Neural progenitor cell (in vitro differentiated cells): ENCODE measurements around the gene GCAT. TPM values are rescaled to one million over a fixed set of nuclear protein-coding genes. Genes with fewer than 3 reads are reported as not detected.
A peak's percentile ranks its signal among the peaks of the same experiment; 100 is the strongest.

Experiments used
- DNase-seq: peaks from one replicate; pipeline ENCODE4 v3.0.0-alpha.2; 2016; ENCODE audit warnings: low spot score
- H2AFZ ChIP-seq: fragments of 200-600 bp; sonication (generic); replicated peaks from 2 replicates; pipeline ENCODE4 v1.6.1; 2016; ENCODE audit warnings: antibody characterized with exemption
- H3F3A ChIP-seq: fragments of 200-600 bp; sonication (generic); 2 replicates; pipeline ENCODE4 v1.6.1; 2016; ENCODE audit warnings: antibody characterized with exemption, low read depth
- H3K27ac ChIP-seq: fragments of 200-600 bp; sonication (generic); 2 replicates; pipeline ENCODE4 v1.5.1; 2016; ENCODE audit warnings: mild to moderate bottlenecking
- H3K27me3 ChIP-seq: fragments of 200-600 bp; sonication (generic); 2 replicates; pipeline ENCODE4 v1.6.1; 2016; ENCODE audit warnings: mild to moderate bottlenecking, moderate library complexity
- H3K36me3 ChIP-seq: fragments of 200-600 bp; sonication (generic); 2 replicates; pipeline ENCODE4 v1.5.1; 2016
- H3K4me1 ChIP-seq: fragments of 200-600 bp; sonication (generic); 2 replicates; pipeline ENCODE4 v1.6.1; 2016; ENCODE audit warnings: mixed run types
- H3K4me2 ChIP-seq: fragments of 200-600 bp; sonication (generic); 2 replicates; pipeline ENCODE4 v1.6.1; 2016
- H3K4me3 ChIP-seq: fragments of 200-600 bp; sonication (generic); 2 replicates; pipeline ENCODE4 v1.5.1; 2016
- H3K79me2 ChIP-seq: fragments of 200-600 bp; sonication (generic); 2 replicates; pipeline ENCODE4 v1.6.1; 2016; ENCODE audit warnings: low read depth
- H3K9ac ChIP-seq: fragments of 200-600 bp; sonication (generic); 2 replicates; pipeline ENCODE4 v1.6.1; 2016
- H3K9me3 ChIP-seq: fragments of 200-600 bp; sonication (generic); 2 replicates; pipeline ENCODE4 v1.5.1; 2016; ENCODE audit warnings: low read depth
- H4K20me1 ChIP-seq: fragments of 200-600 bp; sonication (generic); 2 replicates; pipeline ENCODE4 v1.6.1; 2016; ENCODE audit warnings: low read depth
- H3K27ac Mint-ChIP-seq: 3 replicates; pipeline ENCODE4 v1.8.0; 2021; ENCODE audit warnings: mixed read lengths
- H3K27me3 Mint-ChIP-seq: 2 replicates; pipeline ENCODE4 v1.8.0; 2022; ENCODE audit warnings: low read depth, mild to moderate bottlenecking, inconsistent platforms, moderate library complexity, mixed read lengths; ENCODE audit not compliant: insufficient read depth
- H3K36me3 Mint-ChIP-seq: 3 replicates; pipeline ENCODE4 v1.8.0; 2021; ENCODE audit warnings: mixed read lengths
- H3K4me1 Mint-ChIP-seq: 3 replicates; pipeline ENCODE4 v1.8.0; 2021; ENCODE audit warnings: mixed read lengths
- H3K4me3 Mint-ChIP-seq: 3 replicates; pipeline ENCODE4 v1.8.0; 2021; ENCODE audit warnings: mild to moderate bottlenecking, moderate library complexity, mixed read lengths
- H3K9me3 Mint-ChIP-seq: 3 replicates; pipeline ENCODE4 v1.8.0; 2020; ENCODE audit warnings: mixed read lengths
- CTCF ChIP-seq: fragments of 200-600 bp; sonication (generic); IDR thresholded peaks from 2 replicates; pipeline ENCODE4 v1.5.1; 2017; ENCODE audit warnings: antibody characterized with exemption, mild to moderate bottlenecking
- EZH2 ChIP-seq: fragments of 200-600 bp; sonication (generic); IDR thresholded peaks from 2 replicates; pipeline ENCODE4 v1.6.1; 2017; ENCODE audit warnings: antibody characterized with exemption, mild to moderate bottlenecking, moderate library complexity
- EZH2phosphoT487 ChIP-seq: fragments of 200-600 bp; sonication (generic); IDR thresholded peaks from 2 replicates; pipeline ENCODE4 v1.6.1; 2017; ENCODE audit warnings: antibody characterized with exemption
- total RNA-seq: library from RNA; depleted of rRNA; stranded (reverse); fragments of >200 nt; gene quantifications from 2 replicates; pipeline ENCODE4 v1.2.3, GENCODE V29; 2015; ENCODE audit warnings: low replicate concordance

Gene GCAT
- total RNA-seq, 1 donor from 2014 or later, result 21.2 TPM

- Histone ChIP-seq H3K79me2 (peaks cover 65% of the 10 kb centered on the region), H3K36me3 (peaks cover 16% of the 10 kb centered on the region), H3K27me3 (no peaks in the 10 kb centered on the region), H4K20me1 (peaks cover 34% of the 10 kb centered on the region), H3K4me1 (peaks cover 11% of the 10 kb centered on the region), H3K9me3 (no peaks in the 10 kb centered on the region), H3F3A (peaks cover 41% of the 10 kb centered on the region), H2AFZ (peak within 1 kb of the TSS; percentile 59), H3K27ac (peak within 1 kb of the TSS; percentile 46), H3K9ac (peak within 1 kb of the TSS; percentile 71), H3K4me3 (peak within 1 kb of the TSS; percentile 64), H3K4me2 (peak within 1 kb of the TSS; percentile 81)
- peak; percentile 40 for TF ChIP-seq EZH2
- TF ChIP-seq CTCF, result no peak
- Mint-ChIP-seq H3K4me3 (peak within 1 kb of the TSS; percentile 95), H3K36me3 (peaks cover 26% of the 10 kb centered on the region), H3K9me3 (peaks cover 10% of the 10 kb centered on the region), H3K27me3 (peaks cover 2% of the 10 kb centered on the region), H3K27ac (peak within 1 kb of the TSS; percentile 90), H3K4me1 (peaks cover 28% of the 10 kb centered on the region)
- peak; percentile 90 for DNase-seq
These were observed 41.5 kb downstream of the GCAT start, which contains the start of gene EIF3L for GRCh38 chr22:37849089-37849751. TSS of gene EIF3L (plus strand) at chr22:37849419. CDS start at chr22:37849450, 31 bp downstream.

GRCh38 chr22:37850801-37851200 is 43.1 kb downstream of the GCAT start:
- H3K4me3 ChIP-seq, result no peak overlapping the region
- Mint-ChIP-seq H3K4me3 (peak overlapping the region; percentile 95), H3K9me3 (peaks cover 4% of the 10 kb centered on the region), H3K4me1 (peaks cover 28% of the 10 kb centered on the region), H3K36me3 (peaks cover 34% of the 10 kb centered on the region), H3K27ac (no peak overlapping the region), H3K27me3 (peaks cover 2% of the 10 kb centered on the region)
- peaks cover 47% of the 10 kb centered on the region for H4K20me1 ChIP-seq
- no peaks in the 10 kb centered on the region for H3K9me3 ChIP-seq
- DNase-seq, result no peak
- peaks cover 72% of the 10 kb centered on the region for H3K79me2 ChIP-seq
- no peak overlapping the region for H2AFZ ChIP-seq
- TF ChIP-seq CTCF (no peak), EZH2 (no peak), EZH2phosphoT487 (no peak)
- no peak overlapping the region for H3K27ac ChIP-seq
- no peaks in the 10 kb centered on the region for H3K27me3 ChIP-seq
- peak overlapping the region; percentile 81 for H3K4me2 ChIP-seq
- H3F3A ChIP-seq, result peaks cover 26% of the 10 kb centered on the region
- H3K9ac ChIP-seq, result no peak overlapping the region
- peaks cover 16% of the 10 kb centered on the region for H3K36me3 ChIP-seq
- peaks cover 11% of the 10 kb centered on the region for H3K4me1 ChIP-seq

DNA sequence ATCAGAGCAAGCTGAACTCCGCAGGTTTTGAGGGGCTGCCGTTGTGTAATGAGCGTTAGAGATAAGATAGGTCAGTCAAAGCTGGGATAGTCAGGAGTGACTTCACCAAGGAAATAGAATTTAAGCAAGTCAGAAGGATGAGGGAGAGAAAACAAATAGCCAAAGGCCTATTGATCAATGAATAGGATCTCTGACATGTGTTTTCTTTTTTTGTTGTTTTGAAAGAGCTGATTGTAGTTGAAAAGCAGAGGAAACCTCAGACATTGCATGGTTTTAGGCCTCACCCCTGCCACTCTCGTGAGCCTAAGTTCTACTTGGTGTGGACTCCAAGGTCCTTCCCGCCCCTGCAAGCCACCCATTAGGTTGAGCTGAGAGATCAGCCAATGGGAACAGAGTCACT is 44.7 kb downstream of the GCAT start:
- H3K4me3 Mint-ChIP-seq, result no peak overlapping the region
- Histone ChIP-seq H2AFZ (no peak overlapping the region), H3K79me2 (peaks cover 72% of the 10 kb centered on the region), H3F3A (peaks cover 20% of the 10 kb centered on the region), H3K9me3 (no peaks in the 10 kb centered on the region), H3K27me3 (no peaks in the 10 kb centered on the region), H3K4me2 (no peak overlapping the region), H3K9ac (no peak overlapping the region), H3K36me3 (peaks cover 16% of the 10 kb centered on the region), H4K20me1 (peaks cover 48% of the 10 kb centered on the region), H3K4me3 (no peak overlapping the region), H3K27ac (no peak overlapping the region), H3K4me1 (peaks cover 11% of the 10 kb centered on the region)
- peaks cover 4% of the 10 kb centered on the region for H3K9me3 Mint-ChIP-seq
- peaks cover 37% of the 10 kb centered on the region for H3K36me3 Mint-ChIP-seq
- H3K4me1 Mint-ChIP-seq, result peaks cover 27% of the 10 kb centered on the region
- H3K27me3 Mint-ChIP-seq, result no peaks in the 10 kb centered on the region
- no peak for DNase-seq
- no peak overlapping the region for H3K27ac Mint-ChIP-seq
- TF ChIP-seq EZH2phosphoT487 (no peak), CTCF (no peak), EZH2 (no peak)
